Kidney epithelial cell (primary cell): ENCODE measurements around the gene GAREM1. TPM values are rescaled to one million over a fixed set of nuclear protein-coding genes. Genes with fewer than 3 reads are reported as not detected.

Source experiments
- DNase-seq: peaks from one replicate; pipeline ENCODE4 v3.0.0-alpha.2; 2010; ENCODE audit warnings: low read depth
- H3K27me3 ChIP-seq: 2 replicates; pipeline ENCODE4 v1.6.0; 2011; ENCODE audit warnings: low read length; ENCODE audit not compliant: control insufficient read depth, insufficient read depth
- H3K36me3 ChIP-seq: 2 replicates; pipeline ENCODE4 v1.5.1; 2011; ENCODE audit warnings: low read length; ENCODE audit not compliant: control insufficient read depth, insufficient read depth
- H3K4me3 ChIP-seq: 2 replicates; pipeline ENCODE4 v1.5.1; 2011; ENCODE audit warnings: low read depth, mild to moderate bottlenecking, control low read depth, low read length
- total RNA-seq: library from RNA; depleted of rRNA; stranded (reverse); fragments of >200 nt; gene quantifications from 2 replicates; pipeline ENCODE4 v1.2.3, GENCODE V29; 2015
- TF ChIP-seq, protein P1 (sequence below): IDR thresholded peaks from 2 replicates; pipeline ENCODE4 v1.5.1; 2011; ENCODE audit warnings: mild to moderate bottlenecking, moderate library complexity, low read length, control low read depth, inconsistent platforms; ENCODE audit not compliant: insufficient read depth, poor library complexity, severe bottlenecking

Gene GAREM1
- total RNA-seq, 1 donor from 2014 or later, result 2.9 TPM

DNA sequence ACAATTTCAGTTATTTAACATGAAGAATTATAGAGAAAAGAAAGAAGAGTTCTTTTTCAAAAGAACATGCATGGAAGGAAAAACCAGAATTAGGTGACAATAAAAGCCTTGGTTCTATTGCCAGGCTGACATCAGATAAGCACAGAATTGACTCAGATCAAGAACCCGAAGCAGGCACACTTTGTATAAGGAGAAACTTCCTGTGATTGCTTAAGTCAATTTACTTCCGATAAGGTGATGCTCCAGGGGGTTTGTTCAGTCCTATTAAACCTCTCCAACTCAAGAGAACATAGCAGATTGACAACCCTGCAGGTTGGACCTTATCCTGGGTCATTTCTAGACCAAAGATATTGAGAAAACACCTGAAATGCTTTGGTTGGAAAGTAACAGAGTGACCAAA lies 31.4 kb downstream of the GAREM1 start:
- Histone ChIP-seq H3K4me3 (no peak overlapping the region), H3K27me3 (no peaks in the 10 kb centered on the region), H3K36me3 (no peaks in the 10 kb centered on the region)
- DNase-seq, result no peak
- TF ChIP-seq, protein P1, sequence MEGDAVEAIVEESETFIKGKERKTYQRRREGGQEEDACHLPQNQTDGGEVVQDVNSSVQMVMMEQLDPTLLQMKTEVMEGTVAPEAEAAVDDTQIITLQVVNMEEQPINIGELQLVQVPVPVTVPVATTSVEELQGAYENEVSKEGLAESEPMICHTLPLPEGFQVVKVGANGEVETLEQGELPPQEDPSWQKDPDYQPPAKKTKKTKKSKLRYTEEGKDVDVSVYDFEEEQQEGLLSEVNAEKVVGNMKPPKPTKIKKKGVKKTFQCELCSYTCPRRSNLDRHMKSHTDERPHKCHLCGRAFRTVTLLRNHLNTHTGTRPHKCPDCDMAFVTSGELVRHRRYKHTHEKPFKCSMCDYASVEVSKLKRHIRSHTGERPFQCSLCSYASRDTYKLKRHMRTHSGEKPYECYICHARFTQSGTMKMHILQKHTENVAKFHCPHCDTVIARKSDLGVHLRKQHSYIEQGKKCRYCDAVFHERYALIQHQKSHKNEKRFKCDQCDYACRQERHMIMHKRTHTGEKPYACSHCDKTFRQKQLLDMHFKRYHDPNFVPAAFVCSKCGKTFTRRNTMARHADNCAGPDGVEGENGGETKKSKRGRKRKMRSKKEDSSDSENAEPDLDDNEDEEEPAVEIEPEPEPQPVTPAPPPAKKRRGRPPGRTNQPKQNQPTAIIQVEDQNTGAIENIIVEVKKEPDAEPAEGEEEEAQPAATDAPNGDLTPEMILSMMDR, result no peak

DNA sequence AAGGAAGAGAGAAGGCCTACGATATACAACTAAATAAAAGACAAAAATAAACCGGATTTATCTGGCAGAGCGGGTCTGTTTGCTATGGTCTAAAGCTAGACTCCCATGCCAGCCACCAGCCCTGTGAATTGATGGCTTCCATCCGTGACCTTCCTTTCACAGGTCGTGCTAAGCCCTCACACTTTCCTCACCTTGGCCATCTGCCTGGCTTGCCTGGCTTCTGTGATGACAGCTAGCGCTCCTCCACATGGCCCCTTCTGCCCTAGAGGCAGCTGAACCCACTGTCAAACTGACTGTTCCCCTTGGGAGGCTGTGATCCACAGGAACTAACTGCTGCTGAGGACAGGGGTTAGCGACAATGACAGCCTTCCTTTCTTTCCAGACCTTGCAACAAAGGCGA lies 32.5 kb downstream of the GAREM1 start:
- Histone ChIP-seq H3K36me3 (no peaks in the 10 kb centered on the region), H3K4me3 (no peak overlapping the region), H3K27me3 (no peaks in the 10 kb centered on the region)
- TF ChIP-seq, protein P1, result no peak
- DNase-seq, result no peak

DNA sequence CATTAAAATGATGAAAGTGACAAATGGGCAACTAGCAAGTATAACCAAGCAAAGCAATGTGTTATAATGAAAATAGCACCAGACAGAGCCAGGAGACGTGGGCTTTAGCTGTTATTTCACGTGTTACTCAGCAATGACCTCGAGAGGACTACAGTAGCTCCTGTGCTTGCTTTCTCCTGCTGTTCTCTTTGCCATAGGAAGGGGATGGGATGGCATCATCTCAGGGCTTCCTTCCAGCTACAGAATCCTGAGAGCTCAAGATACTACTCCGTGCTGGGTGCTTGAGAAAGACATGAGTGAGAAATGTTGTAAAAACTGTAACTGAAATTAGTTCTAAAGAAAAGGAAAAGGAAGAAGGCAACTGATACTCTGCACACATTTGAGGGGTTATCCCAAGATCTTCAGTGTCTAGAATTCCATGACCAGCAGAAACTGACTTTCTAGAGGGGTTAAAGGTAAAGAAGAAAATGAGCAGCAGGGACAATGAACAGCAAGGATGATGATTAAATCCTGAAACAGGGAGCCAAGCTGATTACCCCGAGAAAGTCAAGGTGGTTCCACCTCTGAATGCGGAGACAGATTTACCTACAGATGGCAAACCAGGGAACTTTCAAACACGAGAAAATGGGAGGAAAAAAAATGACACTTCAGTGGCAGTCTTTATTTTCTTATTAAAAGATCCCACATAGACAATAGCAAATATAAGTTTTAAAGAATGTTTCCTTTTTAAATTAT lies 33.4 kb downstream of the GAREM1 start:
- no peaks in the 10 kb centered on the region for H3K27me3 ChIP-seq
- H3K36me3 ChIP-seq, result no peaks in the 10 kb centered on the region
- H3K4me3 ChIP-seq, result no peak overlapping the region
- TF ChIP-seq, protein P1, result no peak
- no peak for DNase-seq

DNA sequence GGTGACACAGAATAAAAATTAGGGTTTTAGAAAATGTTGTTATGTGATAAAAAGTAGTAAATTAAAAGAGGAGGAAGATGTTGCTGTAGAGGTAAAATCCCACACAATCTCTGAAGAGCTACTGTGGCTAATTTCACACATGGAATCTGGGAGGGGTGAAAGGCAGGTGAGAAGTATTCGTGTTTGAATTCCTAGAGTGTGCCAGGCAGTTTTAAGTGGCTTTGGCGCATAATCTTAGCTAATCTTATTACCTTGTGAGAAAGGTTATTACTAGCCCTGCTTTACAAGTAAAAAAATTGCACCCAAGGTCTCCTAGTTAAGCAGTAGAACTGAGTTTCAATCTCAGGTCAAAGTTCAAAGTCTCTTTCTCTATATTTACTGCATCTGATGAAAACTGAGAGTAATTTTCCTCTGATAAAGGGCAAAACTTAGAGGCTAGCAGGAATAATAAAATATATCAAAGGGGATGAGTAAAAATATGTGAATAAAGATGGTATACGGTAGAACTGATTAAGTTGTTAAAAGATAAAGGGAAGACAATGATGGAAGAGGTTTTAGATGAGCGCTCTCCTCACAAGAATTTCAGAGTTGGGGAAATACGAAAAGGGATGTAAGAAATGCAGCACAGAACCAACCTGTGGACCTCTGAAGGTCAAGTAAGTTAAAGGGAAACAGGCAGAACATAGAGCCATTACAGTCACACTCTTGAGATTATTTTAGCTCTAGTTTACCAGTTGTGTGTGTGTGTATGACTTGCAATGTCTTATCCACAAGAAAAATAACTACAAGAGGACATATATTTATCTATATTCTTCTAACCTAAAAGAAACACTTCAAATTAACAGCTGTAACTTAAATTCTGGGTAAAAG lies 34.8 kb downstream of the GAREM1 start:
- TF ChIP-seq, protein P1, result no peak
- Histone ChIP-seq H3K27me3 (no peaks in the 10 kb centered on the region), H3K36me3 (no peaks in the 10 kb centered on the region), H3K4me3 (no peak overlapping the region)
- no peak for DNase-seq

DNA sequence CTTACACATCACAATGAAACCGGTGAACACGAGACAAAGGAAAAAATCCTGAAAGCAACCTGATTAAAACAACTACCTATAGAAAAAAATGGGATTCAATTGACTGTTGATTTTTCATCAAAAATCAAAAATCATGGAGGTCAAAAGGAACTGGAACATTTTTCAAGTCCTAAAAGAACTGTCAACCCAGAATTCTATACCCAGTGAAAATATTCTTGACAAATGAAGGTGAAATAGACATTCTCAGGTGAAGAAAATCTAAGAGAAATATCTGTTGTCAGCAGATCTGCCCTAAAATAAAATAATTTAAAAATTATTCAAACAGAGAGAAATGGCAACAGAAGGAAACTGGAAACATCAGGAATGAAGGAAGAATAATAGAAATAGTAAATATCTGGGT lies 38.9 kb downstream of the GAREM1 start:
- Histone ChIP-seq H3K27me3 (no peaks in the 10 kb centered on the region), H3K4me3 (no peak overlapping the region), H3K36me3 (no peaks in the 10 kb centered on the region)
- TF ChIP-seq, protein P1, result no peak
- DNase-seq, result no peak
